Stimulated activated CD4-positive, alpha-beta T cell treated with anti-CD3 and anti-CD28 coated beads, Interleukin-15, amount 100 ng/mL, for 48 hours (primary cell): ENCODE results near the gene SGSH.
"Not testable (repeated sequence)": the region's sequence is repeated elsewhere in the genome, so short reads cannot be mapped to it uniquely, and the experiment has no call there.

Experiments used
- DNase-seq, 2 donors: peaks; one replicate each; pipeline ENCODE4 v3.0.0-alpha.2; 2020; ENCODE audit warnings: low read depth in 2 of 2

The SGSH gene

DNA sequence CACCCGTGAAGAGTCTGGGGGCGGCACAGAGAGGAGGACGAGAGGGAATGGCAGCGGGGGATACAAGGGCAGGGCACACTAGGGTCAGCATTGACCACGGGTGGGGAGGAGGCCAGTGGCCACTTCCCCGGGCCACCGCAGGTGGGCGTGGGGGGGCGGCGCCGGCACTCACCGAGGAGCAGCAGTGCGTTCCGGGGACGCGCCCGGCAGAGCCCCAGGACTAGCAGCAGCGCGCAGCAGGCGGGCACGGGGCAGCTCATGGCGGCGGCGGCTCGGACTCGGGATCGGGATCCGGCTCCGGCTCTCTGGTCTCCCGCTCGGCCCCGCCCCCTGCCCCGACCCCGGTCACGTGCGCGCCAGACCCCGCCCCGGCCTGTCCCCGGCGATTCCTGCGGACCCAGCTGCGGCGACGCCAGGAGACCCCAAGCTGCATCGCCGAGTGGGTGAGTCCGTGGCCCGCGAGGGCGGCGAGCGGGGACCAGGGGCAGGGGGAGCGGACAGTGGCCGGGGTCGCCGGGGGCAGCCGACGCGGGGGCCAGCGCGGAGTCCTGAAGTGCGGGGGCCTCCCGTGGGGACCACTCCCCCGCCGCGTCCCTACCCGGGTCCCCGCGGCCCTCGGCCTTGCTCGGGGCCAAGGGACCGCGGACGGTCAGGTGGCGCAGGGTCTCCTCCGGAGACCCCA lies at the start of gene SGSH, which contains the start of gene SLC26A11:
TSS of gene SGSH (minus strand) at position 280 of the 682 bp plus-strand sequence. CDS start at position 260, 20 bp downstream.
TSS of gene SLC26A11 (plus strand) at position 374 of the 682 bp plus-strand sequence. CDS start 1,134 bp downstream, outside the sequence.
- peak; percentile 54 to 64 for DNase-seq

- no peak for DNase-seq
Measured at GRCh38 chr17:80269405-80269807, 49.3 kb upstream of the SGSH start.

DNA sequence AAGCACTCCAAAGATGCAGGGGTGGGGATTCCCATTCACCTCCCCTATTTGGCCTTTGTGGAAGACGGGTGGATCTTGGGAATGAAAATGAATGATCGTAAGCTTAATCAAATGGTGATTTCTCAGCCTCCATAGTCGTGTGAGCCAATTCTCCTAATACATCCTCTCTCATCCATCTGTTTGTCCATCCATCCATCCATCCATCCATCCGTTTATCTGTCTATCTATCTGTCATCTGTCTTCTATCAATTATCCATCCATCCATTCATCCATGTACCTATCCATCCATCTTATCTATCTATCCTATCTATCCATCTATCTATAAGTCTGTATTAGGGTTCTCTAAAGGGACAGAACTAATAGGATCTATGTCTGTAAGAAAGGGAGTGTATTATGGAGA lies 48.3 kb upstream of the SGSH start:
- DNase-seq = no peak

GRCh38 chr17:80267391-80267790 lies 47.3 kb upstream of the SGSH start:
- no peak for DNase-seq

- DNase-seq = no peak
Measured at GRCh38 chr17:80265205-80266068, 45.3 kb upstream of the SGSH start.

- no peak for DNase-seq
Measured at GRCh38 chr17:80264205-80265075, 44.3 kb upstream of the SGSH start.

DNA sequence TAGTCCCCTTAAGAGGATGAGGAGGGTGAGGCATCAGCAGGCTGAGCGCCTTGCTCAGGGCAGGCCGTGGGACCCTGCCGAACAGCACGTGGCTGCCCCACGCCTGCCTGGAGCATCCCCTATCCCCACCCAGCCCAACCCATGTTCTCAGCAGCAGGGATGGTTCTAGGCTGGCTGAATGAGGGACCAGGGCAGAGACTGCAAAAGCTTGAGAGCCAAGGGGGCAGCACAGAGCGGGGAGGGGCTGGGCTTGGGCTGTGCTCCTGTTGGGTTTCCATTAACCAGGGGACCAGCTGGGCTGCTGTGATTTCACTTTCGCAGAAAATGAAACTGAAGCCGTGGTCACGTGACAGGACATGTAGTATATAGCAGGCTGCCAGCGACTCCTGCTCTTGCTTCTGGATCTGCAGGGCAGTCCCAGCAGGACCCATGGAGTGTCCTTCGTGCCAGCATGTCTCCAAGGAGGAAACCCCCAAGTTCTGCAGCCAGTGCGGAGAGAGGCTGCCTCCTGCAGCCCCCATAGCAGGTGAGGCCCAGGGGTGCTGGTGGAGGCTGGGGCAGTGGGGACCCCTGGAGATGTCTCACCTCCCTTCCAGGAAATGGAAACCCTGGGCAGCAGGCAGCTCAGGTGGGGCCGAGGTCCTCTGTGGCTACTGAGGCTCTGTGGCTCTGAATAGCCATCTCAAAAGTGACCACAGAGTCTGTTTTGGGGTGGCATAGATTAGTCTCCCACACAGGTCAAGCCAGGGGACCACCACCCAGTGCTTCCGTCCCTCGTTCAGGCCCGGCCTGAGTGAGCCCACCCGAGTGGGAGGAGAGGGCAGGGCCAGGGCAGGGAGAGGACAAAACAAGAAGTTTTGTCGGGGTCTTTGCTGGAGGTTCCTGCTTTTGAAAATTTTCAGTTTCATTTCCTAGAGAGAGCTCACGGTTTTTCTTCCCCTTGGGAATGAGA lies 43.4 kb upstream of the SGSH start:
- peak; percentile 86 to 87 for DNase-seq

DNA sequence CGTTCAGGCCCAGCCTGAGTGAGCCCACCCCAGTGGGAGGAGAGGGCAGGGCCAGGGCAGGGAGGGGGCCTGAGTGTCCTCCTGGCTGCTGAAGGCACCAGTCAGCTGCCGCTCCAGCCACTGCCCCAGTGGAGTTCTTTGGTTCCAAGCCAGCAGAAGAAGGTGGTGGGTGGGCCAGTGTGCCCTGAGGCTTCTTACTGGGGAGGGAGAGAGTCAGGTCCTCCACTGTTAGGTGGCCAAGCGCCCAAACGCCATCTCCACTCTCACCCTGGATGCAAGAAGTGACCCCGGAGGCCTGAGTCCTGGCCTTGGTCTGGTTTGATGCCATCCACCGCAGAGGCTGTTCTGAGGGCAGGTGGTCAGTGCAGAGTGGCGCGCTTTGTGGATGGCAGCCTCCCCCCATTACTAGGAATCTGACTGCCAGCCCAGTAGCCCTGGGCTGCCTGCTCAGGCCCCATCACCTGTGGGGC lies 42.7 kb upstream of the SGSH start:
- DNase-seq = no peak

GRCh38 chr17:80262291-80262690 lies 42.2 kb upstream of the SGSH start:
- DNase-seq = no peak

- DNase-seq = no peak
Measured at GRCh38 chr17:80261895-80262279, 41.8 kb upstream of the SGSH start.

GRCh38 chr17:80261159-80261894 lies 41.2 kb upstream of the SGSH start:
- no peak for DNase-seq

DNA sequence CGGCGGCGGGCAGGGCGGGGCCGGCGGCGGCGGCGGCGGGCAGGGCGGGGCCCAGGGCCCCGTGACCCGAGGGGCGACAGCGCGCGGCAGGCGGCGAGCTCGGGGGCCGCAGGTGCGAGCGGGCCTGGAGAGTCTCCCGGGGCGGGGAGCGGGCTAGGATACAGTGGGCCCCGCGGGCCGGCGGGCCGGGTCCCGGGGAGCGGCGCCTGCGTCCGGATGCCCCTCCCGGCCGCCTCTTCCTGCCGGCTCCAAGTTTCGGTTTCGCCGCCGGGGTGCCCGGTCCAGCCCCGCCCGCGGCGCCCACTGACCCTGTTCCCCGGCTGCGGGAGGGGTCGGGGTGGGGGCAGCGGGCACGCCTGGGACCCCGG lies 40.6 kb upstream of the SGSH start, which contains the start of gene RNF213:
TSS of gene RNF213 (plus strand) at position 62 of the 368 bp plus-strand sequence. CDS start 2,830 bp downstream, outside the sequence.
- DNase-seq = no peak

DNA sequence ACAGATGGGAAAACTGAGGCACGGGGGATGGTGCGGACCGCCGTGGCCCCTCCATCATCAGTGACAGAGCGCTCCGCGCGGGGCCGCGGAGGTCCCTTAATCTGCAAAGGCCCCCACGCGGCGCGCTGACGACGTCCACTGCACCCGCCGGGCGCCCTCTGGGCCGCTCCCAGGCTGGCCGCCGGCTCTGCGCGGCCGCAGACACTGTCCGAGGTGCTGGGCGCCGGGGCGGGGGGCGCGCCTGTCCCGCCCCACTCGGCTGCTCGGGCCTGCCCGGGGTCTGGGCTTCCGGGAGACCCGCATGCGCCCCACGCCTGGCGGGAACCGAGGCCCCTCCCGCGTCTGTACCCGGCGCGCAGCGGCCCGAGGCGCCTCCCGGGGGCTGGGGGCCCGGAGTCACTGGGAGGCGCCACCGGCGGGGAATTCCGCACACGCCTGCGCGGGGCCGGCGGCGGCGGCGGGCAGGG lies 40.0 kb upstream of the SGSH start:
- peak in 1 of 2 donors; percentile 70 for DNase-seq

DNA sequence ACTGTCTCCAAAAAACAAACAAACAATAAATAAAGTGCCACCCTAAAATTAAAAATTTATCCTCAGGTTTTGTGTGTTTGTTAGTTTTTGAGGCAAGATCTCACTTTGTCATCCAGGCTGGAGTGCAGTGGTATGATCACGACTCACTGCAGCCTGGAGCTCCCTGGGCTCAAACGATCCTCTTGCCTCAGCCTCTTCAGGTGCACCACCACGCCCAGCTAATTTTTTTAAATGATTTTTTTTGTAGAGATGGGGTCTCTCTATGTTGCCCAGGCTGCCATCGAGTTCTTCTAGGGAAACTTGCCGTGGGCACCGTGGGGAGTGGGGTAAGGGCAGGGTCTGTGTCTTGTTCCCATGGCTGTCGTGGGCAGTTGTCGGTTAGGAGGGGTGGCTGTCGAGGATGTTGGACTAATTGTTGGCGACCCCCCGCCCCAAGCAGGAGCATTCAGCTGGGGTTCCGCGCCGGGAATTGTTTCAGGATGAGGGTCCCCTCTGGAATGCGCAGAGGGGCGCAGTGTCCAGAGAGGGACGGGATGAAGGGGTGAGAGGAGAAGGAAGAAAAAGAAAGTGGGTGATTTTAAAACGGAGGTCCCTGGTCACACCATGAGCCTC lies 39.4 kb upstream of the SGSH start:
- DNase-seq = no peak

GRCh38 chr17:80258296-80258695 lies 38.2 kb upstream of the SGSH start:
- not testable (repeated sequence) for DNase-seq

DNA sequence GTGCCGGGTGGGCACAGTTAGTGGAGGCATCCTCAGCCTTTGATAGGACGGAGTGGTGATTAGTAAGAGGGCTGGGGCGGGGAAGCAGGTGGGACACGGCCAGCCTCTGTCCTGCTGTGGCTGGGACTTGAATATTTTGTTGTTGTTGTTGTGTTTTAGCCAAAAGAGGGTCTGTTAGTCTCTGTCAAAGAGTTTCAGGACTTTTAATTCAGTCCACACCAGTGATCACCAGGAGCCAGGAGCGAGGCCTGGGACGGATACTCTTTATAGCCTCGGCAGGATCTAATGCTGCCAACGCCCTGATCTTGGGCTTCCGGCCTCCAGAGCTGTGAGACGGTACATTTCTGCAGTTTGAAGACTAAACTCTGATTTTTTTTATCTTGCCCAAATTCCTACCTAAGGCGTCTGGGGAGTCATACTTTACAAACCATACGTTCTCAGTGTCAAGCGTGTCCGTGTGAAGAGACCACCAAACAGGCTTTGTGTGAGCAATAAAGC lies 37.6 kb upstream of the SGSH start:
- no peak for DNase-seq

DNA sequence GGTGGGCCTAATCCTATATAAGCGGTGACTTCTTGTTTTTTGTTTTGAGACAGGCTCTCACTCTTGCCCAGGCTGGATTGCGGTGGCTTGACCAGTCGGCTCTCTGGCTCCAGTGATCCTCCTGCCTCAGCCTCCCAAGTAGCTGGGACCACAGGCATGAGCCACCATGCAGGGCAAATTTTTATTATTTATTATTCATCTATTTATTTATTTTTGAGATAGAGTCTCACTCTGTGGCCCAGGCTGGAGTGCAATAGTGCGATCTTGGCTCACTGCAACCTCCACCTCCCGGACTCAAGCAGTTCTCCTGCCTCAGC lies 35.9 kb upstream of the SGSH start:
- no peak for DNase-seq

GRCh38 chr17:80254396-80255251 lies 34.5 kb upstream of the SGSH start:
- peak in 1 of 2 donors; percentile 67 for DNase-seq
